ENCODE data around the gene FOXN3.

FOXN3 gene

DNA sequence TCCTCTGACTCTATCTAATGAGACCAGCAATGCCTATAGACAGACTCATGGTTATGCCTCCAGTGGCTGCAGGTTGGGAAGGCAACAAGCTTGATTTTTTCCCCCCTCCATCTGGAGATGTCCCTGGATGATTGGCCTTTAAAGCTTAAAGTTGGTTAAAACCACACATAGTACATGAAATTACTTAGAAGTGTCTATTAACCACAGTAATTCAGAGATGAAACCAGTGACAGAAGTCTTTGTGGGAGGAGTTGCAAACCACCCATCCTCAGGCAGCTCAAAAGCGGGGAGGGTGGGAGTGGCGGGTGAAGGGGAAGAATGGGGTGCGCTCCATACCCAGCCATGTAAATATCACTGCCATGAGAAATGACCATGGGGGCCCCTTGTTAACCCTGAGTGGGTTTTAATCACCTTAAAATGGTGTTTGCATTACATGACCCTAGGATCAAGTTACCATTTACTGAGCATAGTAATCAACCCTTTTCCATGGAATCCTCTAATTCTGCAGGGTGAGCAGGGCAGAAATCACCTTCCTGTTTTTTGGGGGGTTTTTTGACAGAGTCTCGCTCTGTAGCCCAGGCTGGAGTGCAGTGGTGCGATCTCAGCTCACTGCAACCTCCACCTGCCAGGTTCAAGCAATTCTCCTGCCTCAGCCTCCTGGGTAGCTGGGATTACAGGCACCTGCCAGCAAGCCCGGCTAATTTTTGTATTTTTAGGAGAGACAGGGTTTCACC, 133.5 kb downstream of the FOXN3 start:
- no peak overlapping the region for H3K27ac ChIP-seq (replicated peaks)
- no peak overlapping the region for H3K4me3 ChIP-seq (replicated peaks; ENCODE audit: insufficient read depth, low read length)
- no peaks in the 10 kb centered on the region for H3K27me3 ChIP-seq (ENCODE audit: insufficient read depth, poor library complexity, severe bottlenecking)
- TF ChIP-seq POLR2AphosphoS5 (IDR thresholded peaks at IDR 0.05; ENCODE audit: low read depth) (no peak), SPI1 (IDR thresholded peaks at IDR 0.05; ENCODE audit: borderline replicate concordance, low read depth) (no peak), REST (IDR thresholded peaks at IDR 0.05; ENCODE audit: insufficient replicate concordance, low read depth) (no peak), GABPA (IDR thresholded peaks at IDR 0.05; ENCODE audit: low read depth) (no peak)
- TF ChIP-seq, protein P1, sequence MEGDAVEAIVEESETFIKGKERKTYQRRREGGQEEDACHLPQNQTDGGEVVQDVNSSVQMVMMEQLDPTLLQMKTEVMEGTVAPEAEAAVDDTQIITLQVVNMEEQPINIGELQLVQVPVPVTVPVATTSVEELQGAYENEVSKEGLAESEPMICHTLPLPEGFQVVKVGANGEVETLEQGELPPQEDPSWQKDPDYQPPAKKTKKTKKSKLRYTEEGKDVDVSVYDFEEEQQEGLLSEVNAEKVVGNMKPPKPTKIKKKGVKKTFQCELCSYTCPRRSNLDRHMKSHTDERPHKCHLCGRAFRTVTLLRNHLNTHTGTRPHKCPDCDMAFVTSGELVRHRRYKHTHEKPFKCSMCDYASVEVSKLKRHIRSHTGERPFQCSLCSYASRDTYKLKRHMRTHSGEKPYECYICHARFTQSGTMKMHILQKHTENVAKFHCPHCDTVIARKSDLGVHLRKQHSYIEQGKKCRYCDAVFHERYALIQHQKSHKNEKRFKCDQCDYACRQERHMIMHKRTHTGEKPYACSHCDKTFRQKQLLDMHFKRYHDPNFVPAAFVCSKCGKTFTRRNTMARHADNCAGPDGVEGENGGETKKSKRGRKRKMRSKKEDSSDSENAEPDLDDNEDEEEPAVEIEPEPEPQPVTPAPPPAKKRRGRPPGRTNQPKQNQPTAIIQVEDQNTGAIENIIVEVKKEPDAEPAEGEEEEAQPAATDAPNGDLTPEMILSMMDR (IDR thresholded peaks at IDR 0.05; ENCODE audit: insufficient read depth, low read length) = no peak
- DNase-seq (ENCODE audit: low read depth in 1 of 2, low spot score in 1 of 2) = no peak

DNA sequence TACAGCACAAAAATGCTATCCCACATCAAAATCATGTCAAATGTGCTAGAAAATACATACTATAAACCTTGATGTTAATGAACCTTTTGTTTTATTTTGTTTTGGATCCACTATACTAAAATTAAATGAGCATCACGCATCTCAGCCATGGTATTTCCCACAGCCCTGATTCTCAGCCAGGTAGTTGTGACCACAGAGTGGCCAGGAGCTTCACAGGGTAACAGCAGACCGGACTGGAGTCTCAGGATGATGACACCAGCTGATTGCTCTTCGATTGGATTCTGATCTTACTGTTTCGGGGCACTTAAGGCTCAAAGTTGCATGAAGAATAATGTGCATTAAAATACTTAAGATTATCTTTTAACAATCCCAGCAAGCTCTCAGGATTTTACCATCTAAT, 134.8 kb downstream of the FOXN3 start:
- H3K4me3 ChIP-seq (replicated peaks; ENCODE audit: insufficient read depth, low read length) = no peak overlapping the region
- H3K27ac ChIP-seq (replicated peaks) = no peak overlapping the region
- TF ChIP-seq SPI1 (IDR thresholded peaks at IDR 0.05; ENCODE audit: borderline replicate concordance, low read depth) (no peak), REST (IDR thresholded peaks at IDR 0.05; ENCODE audit: insufficient replicate concordance, low read depth) (no peak), GABPA (IDR thresholded peaks at IDR 0.05; ENCODE audit: low read depth) (no peak), POLR2AphosphoS5 (IDR thresholded peaks at IDR 0.05; ENCODE audit: low read depth) (no peak)
- TF ChIP-seq, protein P1 (IDR thresholded peaks at IDR 0.05; ENCODE audit: insufficient read depth, low read length) = no peak
- no peak for DNase-seq (ENCODE audit: low read depth in 1 of 2, low spot score in 1 of 2)
- no peaks in the 10 kb centered on the region for H3K27me3 ChIP-seq (ENCODE audit: insufficient read depth, poor library complexity, severe bottlenecking)

DNA sequence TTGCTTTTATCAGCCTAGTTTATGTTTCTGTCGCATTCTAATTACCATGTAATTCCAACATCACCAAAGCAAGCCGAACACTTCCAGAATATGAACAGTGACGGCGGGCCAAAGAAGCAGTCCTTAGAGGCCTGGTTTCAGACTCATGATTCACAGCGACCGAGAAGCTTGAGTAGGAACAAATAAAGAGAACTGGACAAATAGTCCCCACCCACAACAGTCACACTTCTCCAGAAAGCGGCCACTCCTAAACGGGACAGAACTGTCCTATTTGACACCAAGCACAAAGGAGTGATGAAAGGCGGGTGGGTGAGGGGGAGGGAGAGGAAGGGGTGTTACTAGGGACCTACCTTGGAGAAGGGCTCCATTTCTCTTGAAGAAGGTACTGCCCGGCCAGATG, 136.4 kb downstream of the FOXN3 start:
- Histone ChIP-seq H3K27me3 (ENCODE audit: insufficient read depth, poor library complexity, severe bottlenecking) (no peaks in the 10 kb centered on the region), H3K4me3 (replicated peaks; ENCODE audit: insufficient read depth, low read length) (no peak overlapping the region), H3K27ac (replicated peaks) (no peak overlapping the region)
- no peak for DNase-seq (ENCODE audit: low read depth in 1 of 2, low spot score in 1 of 2)
- no peak for TF ChIP-seq SPI1 (IDR thresholded peaks at IDR 0.05; ENCODE audit: borderline replicate concordance, low read depth)
- no peak for TF ChIP-seq REST (IDR thresholded peaks at IDR 0.05; ENCODE audit: insufficient replicate concordance, low read depth)
- TF ChIP-seq POLR2AphosphoS5 (IDR thresholded peaks at IDR 0.05; ENCODE audit: low read depth) = no peak
- TF ChIP-seq, protein P1 (IDR thresholded peaks at IDR 0.05; ENCODE audit: insufficient read depth, low read length) = no peak
- TF ChIP-seq GABPA (IDR thresholded peaks at IDR 0.05; ENCODE audit: low read depth) = no peak

Data from HL-60 (cell line).